PC-9 (cell line): ENCODE measurements around the gene KCTD6. TPM values are rescaled to one million over a fixed set of nuclear protein-coding genes. Genes with fewer than 3 reads are reported as not detected.

Source experiments
- BruUV-seq: library from RNA; stranded (reverse); fragments of 400-500 nt; replicated peaks from 2 replicates; lab custom pipeline; 2021; lab: Mats Ljungman, UMichigan
- CTCF ChIA-PET: fragments of 300-600 bp; sonication (Branson Sonifier 250); formaldehyde crosslinking; loops from one replicate; lab custom pipeline; 2022; ENCODE audit warnings: antibody characterized with exemption; lab: Charles Lee
- POLR2A ChIA-PET: fragments of 300-600 bp; sonication (Branson Sonifier 250); formaldehyde crosslinking; loops from one replicate; lab custom pipeline; 2022; ENCODE audit warnings: antibody characterized with exemption; ENCODE audit not compliant: unreplicated experiment; lab: Charles Lee
- DNase-seq, 2 experiments: peaks; one replicate each; pipeline versions ENCODE4 v3.0.0 to v3.0.0-alpha.2; 2015 to 2022; ENCODE audit warnings: mixed read lengths in 1 of 2
- H2AFZ ChIP-seq: fragments of 200-600 bp; sonication (generic); 2 replicates; pipeline ENCODE4 v1.8.1; 2017; ENCODE audit warnings: antibody characterized with exemption
- H3F3A ChIP-seq: fragments of 200-600 bp; sonication (generic); 2 replicates; pipeline ENCODE4 v1.8.1; 2017; ENCODE audit warnings: antibody characterized with exemption, mild to moderate bottlenecking, low read depth; ENCODE audit not compliant: insufficient read depth
- H3K27ac ChIP-seq: fragments of 200-600 bp; sonication (generic); 2 replicates; pipeline ENCODE4 v1.6.1; 2016; ENCODE audit warnings: mixed run types
- H3K27me3 ChIP-seq: fragments of 200-600 bp; sonication (generic); 2 replicates; pipeline ENCODE4 v1.6.1; 2016; ENCODE audit warnings: low read depth, mixed run types; ENCODE audit not compliant: insufficient read depth
- H3K36me3 ChIP-seq: fragments of 200-600 bp; sonication (generic); 2 replicates; pipeline ENCODE4 v1.6.1; 2016; ENCODE audit warnings: low read depth, mixed run types
- H3K4me1 ChIP-seq: fragments of 200-600 bp; sonication (generic); replicated peaks from 2 replicates; pipeline ENCODE4 v1.6.1; 2016; ENCODE audit warnings: mixed run types; ENCODE audit not compliant: insufficient read depth
- H3K4me2 ChIP-seq: fragments of 200-600 bp; sonication (generic); 2 replicates; pipeline ENCODE4 v1.6.1; 2017; ENCODE audit warnings: mixed run types
- H3K4me3 ChIP-seq: fragments of 200-600 bp; sonication (generic); 2 replicates; pipeline ENCODE4 v1.6.1; 2016; ENCODE audit warnings: mixed run types
- H3K79me2 ChIP-seq: fragments of 200-600 bp; sonication (generic); 2 replicates; pipeline ENCODE4 v1.6.1; 2017; ENCODE audit warnings: low read depth, mixed run types
- H3K9me2 ChIP-seq: fragments of 200-600 bp; sonication (generic); 2 replicates; pipeline ENCODE4 v1.8.1; 2017; ENCODE audit warnings: mild to moderate bottlenecking; ENCODE audit not compliant: insufficient read depth
- H3K9me3 ChIP-seq: fragments of 200-600 bp; sonication (generic); 2 replicates; pipeline ENCODE4 v1.8.1; 2016; ENCODE audit warnings: low read depth; ENCODE audit not compliant: insufficient read depth
- H4K20me1 ChIP-seq: fragments of 200-600 bp; sonication (generic); 2 replicates; pipeline ENCODE4 v1.8.1; 2017; ENCODE audit not compliant: insufficient read depth
- CTCF ChIP-seq: fragments of 200-600 bp; sonication (generic); conservative IDR thresholded peaks from 2 replicates; pipeline ENCODE4 v1.6.1; 2017; ENCODE audit warnings: mixed run types, antibody characterized with exemption, mild to moderate bottlenecking, moderate library complexity
- EZH2 ChIP-seq: fragments of 200-600 bp; sonication (generic); IDR thresholded peaks from 2 replicates; pipeline ENCODE4 v1.8.0; 2017; ENCODE audit warnings: antibody characterized with exemption, low read depth
- intact Hi-C: fragments of 100-400 bp; cut with micrococcal nuclease; formaldehyde crosslinking; loops from one replicate; pipeline ENCODE4 v1.10.0; 2022; ENCODE audit not compliant: unreplicated experiment
- total RNA-seq: library from RNA; stranded (reverse); gene quantifications from 2 replicates; pipeline ENCODE4 v1.2.3, GENCODE V29; 2021

KCTD6 gene
- total RNA-seq, 1 experiment from 2014 or later: 10.3 TPM

DNA sequence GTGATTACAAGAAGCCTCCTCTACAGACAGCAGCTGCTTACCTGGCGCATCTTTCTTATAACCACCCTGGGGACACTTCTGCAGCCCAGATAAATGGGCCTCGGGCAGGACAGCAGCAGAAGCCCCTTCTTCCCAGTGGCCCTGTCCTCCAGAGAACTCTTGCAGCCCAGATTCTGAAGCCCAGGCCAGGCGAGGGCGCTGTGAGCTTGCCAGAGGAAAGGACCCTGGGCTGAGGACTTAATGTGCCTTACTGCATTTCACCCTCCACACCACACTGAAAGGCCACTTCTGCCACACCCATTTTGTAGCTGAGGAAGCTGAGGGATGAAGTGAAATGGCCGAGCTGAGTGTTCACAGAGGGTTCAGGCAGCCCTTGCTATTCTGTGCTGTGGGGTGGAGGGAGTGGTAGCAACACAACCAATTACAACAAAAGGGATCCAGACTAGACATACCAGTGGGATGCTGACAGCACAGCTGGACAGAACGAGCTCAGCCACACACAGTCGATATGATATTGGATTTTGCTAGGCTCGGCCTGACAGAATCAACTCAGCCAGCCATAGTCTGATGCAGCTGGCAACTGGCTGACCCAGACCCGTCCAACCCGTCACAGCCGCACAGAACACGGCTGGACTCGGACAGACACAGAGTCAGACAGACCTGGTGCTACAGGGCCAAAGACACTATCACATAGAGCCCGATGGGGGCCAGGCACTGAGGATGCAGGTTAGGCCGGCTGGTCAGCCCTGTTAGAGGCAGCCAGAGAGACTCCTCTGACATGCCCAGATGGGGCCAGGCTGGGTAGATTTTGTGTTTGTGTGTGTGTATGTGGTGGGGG is 37.8 kb downstream of the KCTD6 start:
- no peak overlapping the region for H3K27ac ChIP-seq
- H4K20me1 ChIP-seq: no peaks in the 10 kb centered on the region
- no peaks in the 10 kb centered on the region for H3K27me3 ChIP-seq
- H2AFZ ChIP-seq: no peak overlapping the region
- TF ChIP-seq EZH2: no peak
- no peak for TF ChIP-seq CTCF
- DNase-seq: no peak
- ChIA-PET CTCF (no interaction called here), POLR2A (no interaction called here)
- H3K4me1 ChIP-seq: peaks cover 25% of the 10 kb centered on the region
- no TSS peak for BruUV-seq
- H3K4me3 ChIP-seq: no peak overlapping the region
- H3F3A ChIP-seq: peaks cover 6% of the 10 kb centered on the region; the same call in 1 of the 2 replicates
- H3K9me3 ChIP-seq: no peaks in the 10 kb centered on the region
- intact Hi-C loops: loop anchor here (5.0 kb wide), 1 partner anchor 222 kb away; the partner anchor contains the start of genes HTD2 and RPP14
- H3K79me2 ChIP-seq: no peaks in the 10 kb centered on the region
- no peaks in the 10 kb centered on the region for H3K9me2 ChIP-seq
- no peaks in the 10 kb centered on the region for H3K36me3 ChIP-seq
- no peak overlapping the region for H3K4me2 ChIP-seq

GRCh38 chr3:58530354-58530865 is 38.5 kb downstream of the KCTD6 start:
- Histone ChIP-seq H3K27ac (no peak overlapping the region), H2AFZ (no peak overlapping the region), H3K9me3 (no peaks in the 10 kb centered on the region), H3K4me3 (no peak overlapping the region), H3K27me3 (no peaks in the 10 kb centered on the region), H4K20me1 (no peaks in the 10 kb centered on the region), H3K4me2 (no peak overlapping the region), H3K9me2 (no peaks in the 10 kb centered on the region), H3K79me2 (no peaks in the 10 kb centered on the region), H3F3A (peaks cover 6% of the 10 kb centered on the region; the same call in 1 of the 2 replicates), H3K4me1 (peaks cover 23% of the 10 kb centered on the region), H3K36me3 (no peaks in the 10 kb centered on the region)
- TF ChIP-seq EZH2 (no peak), CTCF (no peak)
- no peak for DNase-seq
- CTCF ChIA-PET: interaction anchor here (0.6 kb wide), 1 partner anchor 33 kb away, joined by 12 read pairs; no protein-coding TSS in a partner anchor
- intact Hi-C loops: loop anchor here (5.0 kb wide), 1 partner anchor 223 kb away; the partner anchor contains the start of genes HTD2 and RPP14
- BruUV-seq: no TSS peak
- POLR2A ChIA-PET: no interaction called here

DNA sequence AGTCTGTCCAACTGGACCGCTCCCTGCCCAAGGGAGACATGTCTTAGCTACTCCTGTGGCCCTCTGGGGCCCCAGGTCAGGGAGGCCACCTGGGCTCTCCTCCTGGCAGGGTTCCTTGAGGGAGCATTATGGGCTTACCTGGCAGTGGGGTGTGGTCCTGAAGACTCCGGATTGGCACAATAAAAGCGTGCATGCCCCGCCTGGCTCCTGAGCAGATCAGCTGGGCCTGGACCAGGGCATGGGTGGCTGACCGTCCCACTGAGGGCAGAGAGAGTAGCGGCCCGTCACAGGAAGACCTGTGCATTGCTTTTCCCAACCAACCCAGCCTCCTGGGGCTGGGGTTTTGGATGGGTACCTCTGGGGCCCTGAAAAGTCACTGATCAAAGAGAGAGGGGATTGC is 39.7 kb downstream of the KCTD6 start:
- Histone ChIP-seq H3K4me2 (no peak overlapping the region), H4K20me1 (no peaks in the 10 kb centered on the region), H3K9me3 (no peaks in the 10 kb centered on the region), H3K27ac (no peak overlapping the region), H3K36me3 (no peaks in the 10 kb centered on the region), H2AFZ (no peak overlapping the region), H3K27me3 (no peaks in the 10 kb centered on the region), H3K4me3 (no peak overlapping the region), H3K4me1 (peaks cover 12% of the 10 kb centered on the region), H3K9me2 (no peaks in the 10 kb centered on the region), H3K79me2 (no peaks in the 10 kb centered on the region), H3F3A (no peaks in the 10 kb centered on the region; the same call in 1 of the 2 replicates)
- no TSS peak for BruUV-seq
- ChIA-PET CTCF (no interaction called here), POLR2A (no interaction called here)
- no peak for DNase-seq
- intact Hi-C loops: loop anchor here (5.0 kb wide), 1 partner anchor 224 kb away; the partner anchor contains the start of genes HTD2 and RPP14
- no peak for TF ChIP-seq CTCF
- no peak for TF ChIP-seq EZH2
